ENCODE data around the gene MRPS18B.
A peak's percentile ranks its signal among the peaks of the same experiment; 100 is the strongest.

- TF ChIP-seq REST (IDR thresholded peaks at IDR 0.05; ENCODE audit: borderline replicate concordance) (peak; percentile 97), CTCF (IDR thresholded peaks at IDR 0.05; ENCODE audit: poor library complexity, severe bottlenecking) (no peak), EZH2 (IDR thresholded peaks at IDR 0.05; ENCODE audit: borderline replicate concordance, insufficient read depth, low read length, poor library complexity, severe bottlenecking) (no peak), EP300 (conservative IDR thresholded peaks at IDR 0.05; ENCODE audit: poor library complexity, severe bottlenecking) (peak; percentile 36), TAF1 (IDR thresholded peaks at IDR 0.05; ENCODE audit: low read depth) (peak; percentile 95)
These were observed 652 bp upstream of the MRPS18B start, which contains the start of gene PPP1R10 for GRCh38 chr6:30616811-30617564.
